ENCODE results near the gene C6orf118. TPM values are rescaled to one million over a fixed set of nuclear protein-coding genes. Genes with fewer than 3 reads are reported as not detected.

C6orf118 gene
- total RNA-seq, 1 donor from 2014 or later = 6.5 TPM

DNA sequence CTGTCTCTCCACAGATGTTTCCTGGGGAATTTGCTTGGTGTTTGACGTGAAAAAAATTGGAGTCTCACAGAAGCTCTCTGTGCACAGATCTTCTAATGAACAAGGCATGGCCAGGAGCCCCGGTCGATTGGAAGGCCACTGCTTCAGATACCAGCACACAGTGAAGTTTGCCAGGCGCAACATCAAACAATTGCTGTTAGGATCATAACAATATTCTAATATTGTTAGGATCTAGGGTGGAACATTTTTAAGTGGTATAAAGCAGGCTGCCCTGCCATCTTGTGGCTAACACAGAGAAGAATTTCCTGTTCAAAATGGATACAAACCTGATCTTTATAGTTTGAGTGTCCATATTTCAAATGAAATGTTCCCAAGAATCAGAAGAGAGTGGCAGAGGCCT is 64.1 kb downstream of the C6orf118 start:
- Histone ChIP-seq H3K4me3 (no peak overlapping the region), H3K4me1 (no peaks in the 10 kb centered on the region), H3K27me3 (ENCODE audit: low read depth) (no peaks in the 10 kb centered on the region), H3K36me3 (no peaks in the 10 kb centered on the region), H3K9me3 (no peaks in the 10 kb centered on the region), H3K27ac (no peak overlapping the region)
- TF ChIP-seq, protein P1, sequence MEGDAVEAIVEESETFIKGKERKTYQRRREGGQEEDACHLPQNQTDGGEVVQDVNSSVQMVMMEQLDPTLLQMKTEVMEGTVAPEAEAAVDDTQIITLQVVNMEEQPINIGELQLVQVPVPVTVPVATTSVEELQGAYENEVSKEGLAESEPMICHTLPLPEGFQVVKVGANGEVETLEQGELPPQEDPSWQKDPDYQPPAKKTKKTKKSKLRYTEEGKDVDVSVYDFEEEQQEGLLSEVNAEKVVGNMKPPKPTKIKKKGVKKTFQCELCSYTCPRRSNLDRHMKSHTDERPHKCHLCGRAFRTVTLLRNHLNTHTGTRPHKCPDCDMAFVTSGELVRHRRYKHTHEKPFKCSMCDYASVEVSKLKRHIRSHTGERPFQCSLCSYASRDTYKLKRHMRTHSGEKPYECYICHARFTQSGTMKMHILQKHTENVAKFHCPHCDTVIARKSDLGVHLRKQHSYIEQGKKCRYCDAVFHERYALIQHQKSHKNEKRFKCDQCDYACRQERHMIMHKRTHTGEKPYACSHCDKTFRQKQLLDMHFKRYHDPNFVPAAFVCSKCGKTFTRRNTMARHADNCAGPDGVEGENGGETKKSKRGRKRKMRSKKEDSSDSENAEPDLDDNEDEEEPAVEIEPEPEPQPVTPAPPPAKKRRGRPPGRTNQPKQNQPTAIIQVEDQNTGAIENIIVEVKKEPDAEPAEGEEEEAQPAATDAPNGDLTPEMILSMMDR (IDR thresholded peaks at IDR 0.05) = no peak
- intact Hi-C loops (cut with DNase I) = no loop called here
- DNase-seq (no peak), ATAC-seq (no peak)

DNA sequence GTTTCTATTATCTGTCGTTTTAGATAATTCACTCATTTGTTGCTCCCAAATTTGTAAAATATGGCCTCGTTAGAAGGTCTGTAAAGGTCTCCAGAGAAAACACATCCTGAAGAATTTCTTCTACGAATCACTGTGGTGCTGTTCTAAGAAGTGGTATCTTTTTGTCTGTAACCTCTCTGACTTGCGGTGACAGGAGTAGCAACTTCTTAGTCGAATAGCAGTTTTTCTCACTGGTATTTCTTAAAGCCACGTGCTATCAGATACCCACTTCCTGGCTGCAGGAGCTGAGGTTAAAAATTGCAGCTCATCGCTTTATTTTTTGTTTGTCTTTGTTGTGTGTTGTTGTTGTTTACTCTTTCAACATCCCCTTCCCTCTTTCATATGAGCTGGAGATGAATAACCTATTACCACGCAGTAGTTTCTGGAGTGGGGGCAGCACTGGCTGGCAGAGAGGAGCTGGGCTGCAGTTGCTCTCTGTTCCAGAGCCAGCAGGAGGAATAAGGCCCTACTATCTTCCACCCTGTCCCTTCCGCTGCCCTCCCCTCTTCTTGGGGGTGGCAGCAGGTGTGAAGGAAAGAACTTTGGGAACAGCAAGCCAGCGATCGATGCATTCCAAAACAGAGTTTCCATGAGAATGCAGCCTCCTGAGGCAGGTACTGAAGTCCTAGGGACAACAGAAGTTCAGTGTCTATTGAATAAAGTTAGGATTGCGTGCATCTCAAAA is 64.7 kb downstream of the C6orf118 start:
- intact Hi-C loops (cut with DNase I) = no loop called here
- H3K36me3 ChIP-seq = no peaks in the 10 kb centered on the region
- no peak overlapping the region for H3K27ac ChIP-seq
- ATAC-seq = no peak
- no peaks in the 10 kb centered on the region for H3K9me3 ChIP-seq
- no peak for DNase-seq
- H3K4me1 ChIP-seq = no peaks in the 10 kb centered on the region
- TF ChIP-seq, protein P1 (IDR thresholded peaks at IDR 0.05) = no peak
- H3K4me3 ChIP-seq = no peak overlapping the region
- no peaks in the 10 kb centered on the region for H3K27me3 ChIP-seq (ENCODE audit: low read depth)

DNA sequence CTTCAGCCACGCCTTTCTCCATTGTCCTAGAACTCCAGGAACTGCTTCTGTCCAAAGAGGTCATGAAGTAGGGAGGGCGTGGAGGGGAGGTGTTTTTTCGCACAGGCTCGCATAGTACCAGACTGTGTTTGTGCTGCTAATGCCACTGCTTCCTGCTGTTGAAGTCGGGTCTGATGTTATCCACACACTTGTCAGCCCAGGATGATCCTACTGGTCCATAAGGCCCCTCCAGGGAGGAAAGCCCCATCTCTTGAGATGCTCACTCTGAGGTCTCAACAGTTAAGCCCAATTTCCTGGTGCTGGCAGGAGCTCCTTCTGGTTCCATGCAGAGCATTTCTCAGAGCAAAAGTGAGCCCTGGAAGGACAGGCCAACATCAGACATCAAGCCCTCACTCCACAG is 65.6 kb downstream of the C6orf118 start:
- DNase-seq = no peak
- no peaks in the 10 kb centered on the region for H3K36me3 ChIP-seq
- no peak overlapping the region for H3K27ac ChIP-seq
- no peaks in the 10 kb centered on the region for H3K9me3 ChIP-seq
- intact Hi-C loops (cut with DNase I) = no loop called here
- no peaks in the 10 kb centered on the region for H3K27me3 ChIP-seq (ENCODE audit: low read depth)
- H3K4me3 ChIP-seq = no peak overlapping the region
- TF ChIP-seq, protein P1 (IDR thresholded peaks at IDR 0.05) = no peak
- no peaks in the 10 kb centered on the region for H3K4me1 ChIP-seq
- no peak for ATAC-seq

DNA sequence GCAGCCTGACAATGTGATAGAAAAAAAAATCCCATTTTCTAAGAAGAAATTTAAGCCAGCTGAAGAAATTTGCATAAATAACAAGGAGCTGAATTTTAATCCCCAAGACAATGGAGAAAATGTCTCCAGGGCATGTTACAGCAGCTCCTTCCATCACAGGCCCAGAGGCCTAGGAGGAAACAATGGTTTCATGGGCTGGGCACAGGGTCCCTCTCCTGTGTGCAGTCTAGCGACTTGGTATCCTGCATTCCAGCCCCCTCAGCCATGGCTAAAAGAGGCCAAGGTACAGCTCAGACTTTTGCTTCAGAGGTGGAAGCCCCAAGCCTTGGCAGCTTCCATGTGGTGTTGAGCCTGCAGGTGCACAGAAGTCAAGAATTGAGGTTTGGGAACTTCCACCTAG is 73.1 kb downstream of the C6orf118 start:
- ATAC-seq (no peak), DNase-seq (no peak)
- H3K36me3 ChIP-seq = no peaks in the 10 kb centered on the region
- TF ChIP-seq, protein P1 (IDR thresholded peaks at IDR 0.05) = no peak
- H3K27ac ChIP-seq = no peak overlapping the region
- H3K4me1 ChIP-seq = no peaks in the 10 kb centered on the region
- peaks cover 9% of the 10 kb centered on the region for H3K9me3 ChIP-seq
- intact Hi-C loops (cut with DNase I) = no loop called here
- H3K27me3 ChIP-seq (ENCODE audit: low read depth) = no peaks in the 10 kb centered on the region
- H3K4me3 ChIP-seq = no peak overlapping the region

DNA sequence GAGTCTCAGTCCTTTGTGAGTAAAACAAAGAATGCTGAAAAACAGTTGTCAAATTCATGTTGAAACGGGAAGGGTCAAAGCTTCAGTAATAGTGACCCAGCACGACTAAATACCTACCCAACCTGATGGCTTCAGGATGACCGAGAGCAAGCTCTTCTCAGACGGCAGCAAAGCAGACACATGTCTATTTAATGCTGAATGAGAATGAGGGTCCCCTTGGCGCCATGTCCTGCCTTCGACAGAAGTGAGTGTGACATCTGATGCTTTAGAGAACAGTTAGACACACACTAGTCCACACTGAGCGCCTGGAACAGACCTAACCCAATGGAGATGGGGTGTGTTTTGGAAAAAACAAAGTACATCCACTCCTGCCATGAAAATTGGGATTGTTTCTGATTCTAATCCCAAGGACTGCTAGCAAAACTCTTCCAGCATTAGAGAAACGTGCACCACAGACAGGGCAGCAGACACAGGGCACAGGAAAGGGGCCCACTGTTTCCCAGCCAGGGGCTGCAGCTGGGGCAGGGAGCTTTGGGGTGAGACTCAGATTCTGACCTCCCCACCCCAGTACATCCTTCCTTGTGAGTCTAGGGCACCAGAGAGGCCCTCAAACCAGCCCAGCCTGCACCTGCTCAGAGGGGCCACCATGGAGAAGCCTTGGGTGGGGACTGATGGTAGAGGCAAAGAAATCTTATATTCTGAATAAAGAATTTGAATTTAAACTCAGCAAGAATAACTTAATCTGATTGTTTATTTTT is 76.5 kb downstream of the C6orf118 start:
- DNase-seq (no peak), ATAC-seq (no peak)
- Histone ChIP-seq H3K4me1 (no peaks in the 10 kb centered on the region), H3K9me3 (peaks cover 9% of the 10 kb centered on the region), H3K27me3 (ENCODE audit: low read depth) (no peaks in the 10 kb centered on the region), H3K36me3 (no peaks in the 10 kb centered on the region), H3K4me3 (no peak overlapping the region), H3K27ac (no peak overlapping the region)
- intact Hi-C loops (cut with DNase I) = no loop called here
- TF ChIP-seq, protein P1 (IDR thresholded peaks at IDR 0.05) = no peak
